ENCODE data around the gene PURA. TPM values are rescaled to one million over a fixed set of nuclear protein-coding genes. Genes with fewer than 3 reads are reported as not detected.

The PURA gene
- total RNA-seq, 4 donors from 2014 or later, result 7.4 to 34.6 (median 18.8) TPM

DNA sequence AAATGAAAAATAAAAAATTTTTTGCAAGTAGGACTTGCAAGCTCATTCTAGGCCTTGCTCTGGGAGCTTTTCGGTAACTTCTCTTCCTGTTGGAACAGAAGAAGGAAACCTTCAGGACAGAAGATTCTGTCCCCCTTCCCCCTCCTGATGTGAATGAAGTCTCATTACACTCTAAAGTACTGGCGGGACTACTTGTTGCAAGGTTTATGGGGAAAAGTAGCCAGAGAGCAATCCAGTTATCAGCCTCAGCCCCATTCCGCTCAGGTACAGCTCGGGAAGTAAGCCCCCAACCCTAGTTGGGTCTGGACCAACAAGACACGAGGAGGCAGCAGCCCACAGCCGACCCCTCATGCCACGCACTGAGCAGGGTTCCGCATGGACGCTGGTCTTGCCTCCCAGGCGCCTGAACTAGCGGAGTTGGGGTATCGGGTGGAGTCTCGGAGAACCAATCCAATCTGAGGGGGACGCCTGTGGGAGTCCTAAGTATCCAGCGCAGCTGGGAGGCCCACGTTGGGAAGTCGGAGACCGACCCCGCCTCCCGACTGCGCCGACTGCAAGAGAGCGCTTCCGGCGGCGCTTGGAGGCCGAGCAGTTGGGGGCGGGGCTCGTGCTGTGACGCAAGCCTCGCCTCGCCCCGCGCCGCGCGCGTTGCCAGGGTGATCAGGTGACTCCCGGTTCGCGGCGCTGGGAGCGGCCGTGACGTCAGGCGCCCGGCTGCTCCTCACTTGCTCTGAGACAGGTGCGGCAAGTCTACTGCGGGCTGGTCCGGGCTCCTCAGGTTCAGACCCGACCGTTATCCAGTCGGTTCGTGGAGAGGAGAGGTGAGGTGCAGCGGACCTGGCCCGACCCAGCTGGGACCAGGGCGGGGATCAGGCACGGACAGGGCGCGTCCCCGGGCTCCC is 60.8 kb downstream of the PURA start, which contains the start of gene CYSTM1:
Gene CYSTM1 (plus strand): TSS at position 724 of the 902 bp plus-strand sequence. CDS start 19,278 bp downstream, outside the sequence.
- 13% methylated on average over 9 of the region's 61 CpGs; no CpG with 5 or more reads in 1 of the 2 donors for WGBS, 2 donors (ENCODE audit: low coverage in 1 of 2)
- Histone ChIP-seq H3K4me3 (peak within 1 kb of the TSS; percentile 76 to 98 (median 90)), H3K27ac (peak within 1 kb of the TSS; percentile 97 to 100 (median 100)), H3K27me3 (no peaks in the 10 kb centered on the region), H3K36me3 (no peaks in the 10 kb centered on the region), H3K9me3 (no peaks in the 10 kb centered on the region), H3K4me1 (peaks cover 9 to 40% (median 28%) of the 10 kb centered on the region in 4 donors)
- peak; percentile 99 for DNase-seq
- in situ Hi-C loops (cut with MboI; ENCODE audit: low pct_ligation_motif_present in 1 of 4, low pct_unique_long_range_greater_than_20kb in 1 of 4, low sequenced_read_pairs in 3 of 4) (loop anchor here in 3 of 4 donors (25.0 kb wide), 1 partner anchor 387 kb away; the partner anchor contains the start of gene PSD2 (in 3 of the 3)), intact Hi-C loops (cut with DNase I; ENCODE audit: low total_unique reads) (loop anchor here (2.0 to 10.0 kb wide), 2 partner anchors 66 to 170 kb away; partner anchors contain the start of gene HBEGF)
- TF ChIP-seq EP300 (IDR thresholded peaks at IDR 0.05; ENCODE audit: low read depth) (peak; percentile 84), POLR2A (IDR thresholded peaks at IDR 0.05) (peak; percentile 96), POLR2AphosphoS5 (IDR thresholded peaks at IDR 0.05) (peak; percentile 94 to 97 (median 96))
- TF ChIP-seq, protein P1, sequence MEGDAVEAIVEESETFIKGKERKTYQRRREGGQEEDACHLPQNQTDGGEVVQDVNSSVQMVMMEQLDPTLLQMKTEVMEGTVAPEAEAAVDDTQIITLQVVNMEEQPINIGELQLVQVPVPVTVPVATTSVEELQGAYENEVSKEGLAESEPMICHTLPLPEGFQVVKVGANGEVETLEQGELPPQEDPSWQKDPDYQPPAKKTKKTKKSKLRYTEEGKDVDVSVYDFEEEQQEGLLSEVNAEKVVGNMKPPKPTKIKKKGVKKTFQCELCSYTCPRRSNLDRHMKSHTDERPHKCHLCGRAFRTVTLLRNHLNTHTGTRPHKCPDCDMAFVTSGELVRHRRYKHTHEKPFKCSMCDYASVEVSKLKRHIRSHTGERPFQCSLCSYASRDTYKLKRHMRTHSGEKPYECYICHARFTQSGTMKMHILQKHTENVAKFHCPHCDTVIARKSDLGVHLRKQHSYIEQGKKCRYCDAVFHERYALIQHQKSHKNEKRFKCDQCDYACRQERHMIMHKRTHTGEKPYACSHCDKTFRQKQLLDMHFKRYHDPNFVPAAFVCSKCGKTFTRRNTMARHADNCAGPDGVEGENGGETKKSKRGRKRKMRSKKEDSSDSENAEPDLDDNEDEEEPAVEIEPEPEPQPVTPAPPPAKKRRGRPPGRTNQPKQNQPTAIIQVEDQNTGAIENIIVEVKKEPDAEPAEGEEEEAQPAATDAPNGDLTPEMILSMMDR (IDR thresholded peaks at IDR 0.05), result no peak

Other genes with a start within 250 kb of the PURA start
- 10 to 100 TPM in 1 of 4 donors, under 1 TPM in 2, not detected in 1; 0.68 to 12.3 (median 0.95) TPM for gene NRG2, start 70.8 kb upstream of the PURA start, total RNA-seq
- gene IGIP, start 11.8 kb downstream of the PURA start, total RNA-seq, result 10 to 100 TPM; 12.8 to 22.4 (median 20.5) TPM
- 100 to 1,000 TPM in 2 of 4 donors, 10 to 100 TPM in 2; 32.8 to 264 (median 107) TPM for gene CYSTM1, start 61.1 kb downstream of the PURA start, total RNA-seq
- 100 to 1,000 TPM in 2 of 4 donors, 10 to 100 TPM in 2; 72.9 to 230 (median 98.4) TPM for gene PFDN1, start 189.0 kb downstream of the PURA start, total RNA-seq
- gene HBEGF, start 232.5 kb downstream of the PURA start, total RNA-seq, result 10 to 100 TPM; 10.5 to 40.0 (median 35.6) TPM
- gene SLC4A9, start 246.1 kb downstream of the PURA start, total RNA-seq, result 1 to 10 TPM in 1 of 4 donors, under 1 TPM in 2, not detected in 1; 0.48 to 3.0 (median 0.82) TPM

Data from transverse colon (tissue), 4 donors.